ENCODE data around the gene DMGDH.
A peak's percentile ranks its signal among the peaks of the same experiment; 100 is the strongest.

DMGDH gene

DNA sequence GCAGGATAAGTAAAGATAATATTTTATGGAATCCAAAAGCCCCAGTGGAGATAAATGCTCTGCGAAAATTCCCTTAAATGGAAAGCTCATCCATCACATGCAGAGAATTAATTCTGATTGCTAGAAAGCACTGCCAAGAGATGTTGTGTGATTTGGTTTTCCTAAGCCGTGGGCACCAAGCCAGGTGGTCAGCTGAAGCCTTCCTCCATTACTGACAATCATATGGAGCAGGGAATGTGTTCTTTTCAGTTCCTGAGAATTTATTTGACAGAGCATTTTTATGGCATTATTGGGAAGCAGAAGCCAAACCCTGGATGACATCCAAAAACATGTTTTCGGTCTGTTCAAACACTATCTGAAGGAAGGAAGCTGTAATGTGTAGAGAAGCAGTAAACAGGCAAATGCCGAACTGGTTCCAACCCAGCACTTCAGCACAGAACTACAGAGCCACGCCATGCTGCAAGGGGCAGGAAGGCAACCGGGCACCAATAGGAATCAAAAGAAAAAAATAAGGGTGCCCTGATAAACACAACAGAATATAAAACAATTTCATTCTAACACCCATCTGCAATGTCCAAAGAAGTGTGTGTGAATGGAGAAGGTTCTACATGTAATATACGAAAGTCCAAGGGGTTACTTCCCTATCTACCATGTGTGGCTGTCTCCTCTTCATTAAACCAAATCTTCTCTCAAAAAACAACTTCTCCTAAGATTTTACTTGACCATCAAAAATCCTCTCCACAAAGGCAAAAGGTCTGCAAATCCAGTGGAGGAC, 96.6 kb downstream of the DMGDH start:
- peak; percentile 86 for DNase-seq

- no peak for DNase-seq
Observed at GRCh38 chr5:78971998-78972397, 97.5 kb downstream of the DMGDH start.

- DNase-seq, result no peak
Observed at GRCh38 chr5:78968781-78969180, 100.7 kb downstream of the DMGDH start.

DNA sequence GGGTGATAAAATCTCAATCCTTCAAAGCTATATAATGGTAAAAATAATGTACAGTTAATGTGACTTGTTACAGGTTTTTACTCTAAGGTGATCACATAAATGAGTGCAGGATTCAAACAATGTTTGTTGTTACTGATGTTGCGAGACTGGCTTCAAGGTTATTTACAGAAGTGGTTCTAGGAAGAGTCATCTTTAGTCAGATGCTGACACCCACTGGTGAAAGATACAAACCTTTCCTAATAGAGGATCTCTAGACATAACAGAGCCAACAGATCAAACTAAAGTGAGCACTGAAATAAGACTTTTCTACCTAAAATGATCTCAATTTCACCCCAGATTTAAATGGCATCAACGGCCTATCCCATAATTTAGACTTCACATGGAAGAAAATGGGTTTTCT, 104.6 kb downstream of the DMGDH start:
- peak; percentile 66 for DNase-seq

DNA sequence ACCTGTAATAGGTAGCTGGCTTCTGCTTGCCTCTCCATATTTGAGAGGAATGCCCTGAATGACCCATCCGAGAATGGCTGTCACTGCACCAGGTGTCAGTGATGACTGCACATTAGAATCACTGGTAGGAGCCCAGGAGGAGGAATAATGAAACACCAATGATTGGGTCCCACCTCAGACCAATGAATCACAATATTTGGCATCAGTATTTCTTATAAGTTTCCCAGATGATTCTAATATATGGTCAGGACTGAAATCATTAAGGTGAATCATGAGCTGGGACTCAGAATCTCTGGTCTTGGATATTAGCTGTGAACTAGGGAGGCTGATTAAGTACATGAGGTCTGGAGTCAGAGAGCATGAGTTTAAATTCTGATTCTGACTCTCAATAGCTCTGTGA, 107.7 kb downstream of the DMGDH start:
- peak; percentile 24 for DNase-seq

DNA sequence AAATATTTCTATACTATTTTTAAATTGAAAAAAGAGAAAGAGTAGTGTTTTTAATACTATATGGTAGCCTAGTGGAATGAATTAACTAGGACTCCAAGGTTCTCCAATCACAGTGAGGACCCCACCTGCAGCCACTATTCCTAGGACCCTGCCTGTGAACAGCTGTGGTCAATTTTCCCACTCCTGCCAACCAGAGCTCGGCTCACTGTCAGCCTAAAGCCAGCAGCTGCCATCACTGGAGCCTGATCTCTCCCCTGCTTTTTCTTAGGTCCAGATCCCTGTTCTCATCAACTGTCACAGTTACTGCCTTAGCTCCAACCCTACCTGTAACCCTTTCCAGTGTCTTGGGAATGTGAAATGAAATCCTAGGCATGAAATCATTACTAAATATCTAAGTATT, 109.7 kb downstream of the DMGDH start:
- no peak for DNase-seq

DNA sequence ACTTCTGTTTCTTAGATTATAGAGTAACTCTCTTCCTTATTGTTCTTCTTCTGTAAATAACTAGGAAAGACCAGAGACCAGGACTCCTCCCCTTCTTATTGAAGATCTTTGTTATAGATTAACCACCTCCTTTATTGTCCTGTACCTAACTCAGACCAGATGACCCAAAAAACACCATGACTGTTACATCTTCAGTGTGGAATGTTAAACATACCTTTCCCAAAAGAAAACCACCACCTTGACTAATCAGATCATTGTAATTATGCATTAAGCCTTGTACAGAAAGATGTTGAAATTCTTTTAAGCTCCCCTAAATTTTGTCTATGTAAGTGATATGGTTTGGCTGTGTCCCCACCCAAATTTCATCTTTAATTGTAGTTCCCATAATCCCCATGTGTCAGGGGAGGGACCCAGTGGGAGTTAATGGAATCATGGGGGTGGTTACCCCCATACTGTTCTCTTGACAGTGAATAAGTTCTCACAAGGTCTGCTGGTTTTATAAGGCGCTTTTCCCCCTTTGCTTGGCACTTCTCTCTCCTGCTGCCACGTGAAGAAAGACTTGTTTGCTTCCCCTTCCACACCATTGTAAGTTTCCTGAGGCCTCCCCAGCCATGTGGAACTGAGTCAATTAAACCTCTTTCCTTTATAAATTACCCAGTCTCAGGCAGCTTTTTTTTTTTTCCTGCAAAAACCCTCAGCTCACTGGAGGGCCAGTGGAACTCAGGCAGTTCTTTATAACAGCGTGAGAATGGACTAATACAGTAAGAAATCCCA, 110.6 kb downstream of the DMGDH start:
- DNase-seq, result no peak

GRCh38 chr5:78956901-78957300, 112.6 kb downstream of the DMGDH start:
- peak; percentile 8 for DNase-seq

DNA sequence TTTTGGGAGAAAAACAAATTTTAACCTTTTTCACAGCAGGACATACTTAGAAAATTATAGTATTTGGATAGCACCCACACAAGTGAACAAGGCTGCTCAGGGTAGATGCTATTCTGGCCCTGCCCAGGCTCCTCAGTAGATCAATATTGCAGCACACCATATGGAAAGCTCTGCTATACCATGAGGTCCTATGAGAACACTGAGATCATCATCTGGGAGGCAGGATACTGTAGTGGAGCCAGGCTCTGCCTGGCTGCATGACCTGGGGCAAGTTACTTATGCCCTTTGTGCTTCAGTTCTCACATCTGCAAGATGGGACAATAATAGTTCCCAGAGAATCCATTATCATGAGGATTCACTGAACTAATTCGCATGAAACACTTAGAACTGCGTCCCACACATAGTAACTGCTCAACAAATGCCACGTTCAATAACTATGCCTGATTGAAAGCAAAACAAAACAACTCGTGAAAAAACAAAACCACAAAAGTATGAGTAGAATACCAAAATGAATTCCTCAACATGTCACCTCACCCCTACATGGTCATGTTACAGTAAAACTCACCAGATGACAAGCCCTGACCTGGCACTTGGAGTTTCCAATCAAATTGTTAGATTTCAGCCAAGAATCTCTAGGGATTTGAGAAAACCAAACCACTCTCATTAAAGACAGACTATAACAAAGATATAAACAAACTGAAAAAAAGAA, 116.2 kb downstream of the DMGDH start:
- DNase-seq, result peak; percentile 60

Data from fibroblast of skin of right quadriceps (primary cell).